ENCODE data around the gene SLC25A29. TPM values are rescaled to one million over a fixed set of nuclear protein-coding genes. Genes with fewer than 3 reads are reported as not detected.
A peak's percentile ranks its signal among the peaks of the same experiment; 100 is the strongest.

SLC25A29 gene
- total RNA-seq, 4 donors from 2014 or later: 36.4 to 65.4 (median 52.9) TPM

- no peak for TF ChIP-seq POLR2A (IDR thresholded peaks at IDR 0.05)
- no peak for TF ChIP-seq EP300 (IDR thresholded peaks at IDR 0.05)
- TF ChIP-seq, protein P1, sequence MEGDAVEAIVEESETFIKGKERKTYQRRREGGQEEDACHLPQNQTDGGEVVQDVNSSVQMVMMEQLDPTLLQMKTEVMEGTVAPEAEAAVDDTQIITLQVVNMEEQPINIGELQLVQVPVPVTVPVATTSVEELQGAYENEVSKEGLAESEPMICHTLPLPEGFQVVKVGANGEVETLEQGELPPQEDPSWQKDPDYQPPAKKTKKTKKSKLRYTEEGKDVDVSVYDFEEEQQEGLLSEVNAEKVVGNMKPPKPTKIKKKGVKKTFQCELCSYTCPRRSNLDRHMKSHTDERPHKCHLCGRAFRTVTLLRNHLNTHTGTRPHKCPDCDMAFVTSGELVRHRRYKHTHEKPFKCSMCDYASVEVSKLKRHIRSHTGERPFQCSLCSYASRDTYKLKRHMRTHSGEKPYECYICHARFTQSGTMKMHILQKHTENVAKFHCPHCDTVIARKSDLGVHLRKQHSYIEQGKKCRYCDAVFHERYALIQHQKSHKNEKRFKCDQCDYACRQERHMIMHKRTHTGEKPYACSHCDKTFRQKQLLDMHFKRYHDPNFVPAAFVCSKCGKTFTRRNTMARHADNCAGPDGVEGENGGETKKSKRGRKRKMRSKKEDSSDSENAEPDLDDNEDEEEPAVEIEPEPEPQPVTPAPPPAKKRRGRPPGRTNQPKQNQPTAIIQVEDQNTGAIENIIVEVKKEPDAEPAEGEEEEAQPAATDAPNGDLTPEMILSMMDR (IDR thresholded peaks at IDR 0.05): no peak
- no peak for TF ChIP-seq POLR2AphosphoS5 (IDR thresholded peaks at IDR 0.05)
- no peak overlapping the region for H3K27ac ChIP-seq
- H3K36me3 ChIP-seq: peaks cover 0 to 30% of the 10 kb centered on the region in 2 donors
- peaks cover 0 to 56% (median 0%) of the 10 kb centered on the region in 3 donors for H3K4me1 ChIP-seq
- WGBS, 2 donors (ENCODE audit: low coverage in 1 of 2): 37 to 44% methylated on average over 2 of the region's 8 CpGs
- H3K27me3 ChIP-seq: no peaks in the 10 kb centered on the region
- no peak for ATAC-seq
- H3K4me3 ChIP-seq: no peak overlapping the region
- no peaks in the 10 kb centered on the region for H3K9me3 ChIP-seq
Measured at GRCh38 chr14:100278702-100279101, 27.5 kb downstream of the SLC25A29 start.

DNA sequence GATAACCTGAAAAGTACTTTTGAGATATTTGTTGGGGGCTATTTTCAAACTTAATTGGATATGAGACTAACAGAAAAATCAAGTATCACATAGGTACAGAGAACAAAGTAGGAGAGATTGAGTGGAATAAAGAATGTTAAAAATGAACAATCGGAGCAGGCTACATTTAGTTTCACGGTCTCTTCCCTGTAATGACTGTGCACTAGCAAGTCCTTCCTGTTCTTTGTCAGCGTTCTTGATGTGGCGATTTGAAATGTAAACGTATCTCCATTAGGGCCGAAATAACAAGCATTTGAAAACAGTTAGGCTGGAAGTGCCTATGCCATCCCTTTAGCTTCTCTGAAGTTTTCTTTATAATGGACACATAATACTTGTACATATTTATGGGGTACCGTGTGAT, 31.0 kb downstream of the SLC25A29 start:
- no peak for ATAC-seq
- no peaks in the 10 kb centered on the region for H3K9me3 ChIP-seq
- no peak for TF ChIP-seq POLR2A (IDR thresholded peaks at IDR 0.05)
- no peak for TF ChIP-seq EP300 (IDR thresholded peaks at IDR 0.05)
- TF ChIP-seq POLR2AphosphoS5 (IDR thresholded peaks at IDR 0.05): no peak
- TF ChIP-seq, protein P1 (IDR thresholded peaks at IDR 0.05): no peak
- no peak overlapping the region for H3K4me3 ChIP-seq
- peak overlapping the region in 1 of 4 donors; percentile 2 for H3K27ac ChIP-seq
- 51% methylated on average over 7 of the region's 7 CpGs for WGBS, 2 donors (ENCODE audit: low coverage in 1 of 2)
- no peaks in the 10 kb centered on the region for H3K27me3 ChIP-seq
- H3K4me1 ChIP-seq: peaks cover 0 to 56% (median 0%) of the 10 kb centered on the region in 3 donors
- peaks cover 0 to 24% of the 10 kb centered on the region in 2 donors for H3K36me3 ChIP-seq

- H3K4me1 ChIP-seq: peaks cover 0 to 53% (median 0%) of the 10 kb centered on the region in 3 donors
- WGBS, 2 donors (ENCODE audit: low coverage in 1 of 2): 91 to 100% methylated on average over 4 of the region's 4 CpGs
- H3K36me3 ChIP-seq: peaks cover 0 to 18% of the 10 kb centered on the region in 2 donors
- H3K9me3 ChIP-seq: no peaks in the 10 kb centered on the region
- ATAC-seq: no peak
- H3K27me3 ChIP-seq: no peaks in the 10 kb centered on the region
- H3K27ac ChIP-seq: no peak overlapping the region
- no peak for TF ChIP-seq POLR2A (IDR thresholded peaks at IDR 0.05)
- TF ChIP-seq EP300 (IDR thresholded peaks at IDR 0.05): no peak
- TF ChIP-seq, protein P1 (IDR thresholded peaks at IDR 0.05): no peak
- TF ChIP-seq POLR2AphosphoS5 (IDR thresholded peaks at IDR 0.05): no peak
- H3K4me3 ChIP-seq: no peak overlapping the region
Measured at GRCh38 chr14:100274250-100274649, 32.0 kb downstream of the SLC25A29 start.

GRCh38 chr14:100271247-100271939, 34.9 kb downstream of the SLC25A29 start:
- no peak overlapping the region for H3K4me3 ChIP-seq
- ATAC-seq: no peak
- H3K36me3 ChIP-seq: peaks cover 0 to under 1% of the 10 kb centered on the region in 2 donors
- TF ChIP-seq EP300 (IDR thresholded peaks at IDR 0.05) (no peak), POLR2A (IDR thresholded peaks at IDR 0.05) (no peak), POLR2AphosphoS5 (IDR thresholded peaks at IDR 0.05) (no peak)
- TF ChIP-seq, protein P1 (IDR thresholded peaks at IDR 0.05): peak; percentile 11 to 42 (median 36)
- H3K4me1 ChIP-seq: peaks cover 0 to 70% (median 8%) of the 10 kb centered on the region in 3 donors
- H3K9me3 ChIP-seq: no peaks in the 10 kb centered on the region
- no peak overlapping the region for H3K27ac ChIP-seq
- no peaks in the 10 kb centered on the region for H3K27me3 ChIP-seq
- 64 to 69% methylated on average over 9 to 10 of the region's 10 CpGs for WGBS, 2 donors (ENCODE audit: low coverage in 1 of 2)

All from gastroesophageal sphincter (tissue), 4 donors.